Upper lobe of left lung (tissue), 6 donors: ENCODE results near the gene CRISPLD2. TPM values are rescaled to one million over a fixed set of nuclear protein-coding genes. Genes with fewer than 3 reads are reported as not detected.
A peak's percentile ranks its signal among the peaks of the same experiment; 100 is the strongest.

Experiments
- ATAC-seq, 2 donors: fragments of 200-7000 bp; cut with Tn5 transposase; one replicate each; pipeline ENCODE4 v1.9.1; 2022; ENCODE audit warnings: mild to moderate bottlenecking in 2 of 2, moderate library complexity in 2 of 2; ENCODE audit not compliant: low FRiP score in 2 of 2
- DNase-seq, 2 donors: peaks; one replicate each; pipeline ENCODE4 v3.0.0-alpha.2; 2019 to 2020
- H3K27ac ChIP-seq, 4 donors: fragments of 200-600 bp; sonication (generic); one replicate each; pipeline ENCODE4 v1.5.1; 2016 to 2019
- H3K27me3 ChIP-seq, 4 donors: fragments of 200-600 bp; sonication (generic); one replicate each; pipeline ENCODE4 v1.5.1; 2017 to 2019
- H3K36me3 ChIP-seq, 4 donors: fragments of 200-600 bp; sonication (generic); one replicate each; pipeline ENCODE4 v1.5.1; 2016 to 2019
- H3K4me1 ChIP-seq, 4 donors: fragments of 200-600 bp; sonication (generic); one replicate each; pipeline ENCODE4 v1.5.1; 2018 to 2019
- H3K4me3 ChIP-seq, 4 donors: fragments of 200-600 bp; sonication (generic); one replicate each; pipeline ENCODE4 v1.5.1; 2017 to 2019; ENCODE audit warnings: mild to moderate bottlenecking in 2 of 4, moderate library complexity in 1 of 4
- H3K9me3 ChIP-seq, 4 donors: fragments of 200-600 bp; sonication (generic); one replicate each; pipeline ENCODE4 v1.5.1; 2018 to 2019
- CTCF ChIP-seq, 6 experiments: fragments of 450-650 bp in 4 of 6; fragments of 200-600 bp in 2 of 6; sonication (generic) in 2 of 6; IDR thresholded peaks; one replicate each; pipeline ENCODE4 v1.5.1; 2016 to 2019; ENCODE audit warnings: antibody characterized with exemption in 6 of 6
- EP300 ChIP-seq, 4 donors: sonication (generic); formaldehyde crosslinking; IDR thresholded peaks; one replicate each; pipeline ENCODE4 v1.5.1; 2017; ENCODE audit warnings: antibody characterized with exemption in 4 of 4, control low read depth in 2 of 4
- POLR2A ChIP-seq, 4 donors: fragments of 450-650 bp; IDR thresholded peaks; one replicate each; pipeline ENCODE4 v1.5.1; 2016 to 2017; ENCODE audit warnings: antibody characterized with exemption in 4 of 4, mild to moderate bottlenecking in 2 of 4
- POLR2AphosphoS5 ChIP-seq, 2 donors: sonication (generic); formaldehyde crosslinking; IDR thresholded peaks; one replicate each; pipeline ENCODE4 v1.5.1; 2017; ENCODE audit warnings: antibody characterized with exemption in 2 of 2
- WGBS, 2 donors: methylation state at CpG; one replicate each; pipeline ENCODE4 v1.1.5; 2017 to 2018; 5-methylcytosine and 5-hydroxymethylcytosine counted together
- total RNA-seq, 6 donors: library from RNA; depleted of rRNA in 4 of 6; stranded (reverse); fragments of >200 nt in 4 of 6; gene quantifications; one replicate each; pipeline versions ENCODE4 v1.1.0 to v1.2.1, GENCODE V29; 2016 to 2021
- donor health status: DM: no; HTN: no; CAD: no; lungs with moderate emphysema.
- donor health status: DM: no; HTN: yes; CAD: no; lungs with severe emphysema.

Gene CRISPLD2
- total RNA-seq, 6 donors from 2014 or later, result 30.2 to 109 (median 80.8) TPM

- no peaks in the 10 kb centered on the region for H3K9me3 ChIP-seq
- no peak overlapping the region for H3K4me3 ChIP-seq
- H3K27ac ChIP-seq, result no peak overlapping the region
- TF ChIP-seq EP300 (IDR thresholded peaks at IDR 0.05), result no peak
- TF ChIP-seq CTCF (IDR thresholded peaks at IDR 0.05), result no peak
- TF ChIP-seq POLR2A (IDR thresholded peaks at IDR 0.05), result no peak
- no peak for TF ChIP-seq POLR2AphosphoS5 (IDR thresholded peaks at IDR 0.05)
- DNase-seq (peak in 1 of 2 donors; percentile 71), ATAC-seq (no peak)
- no peaks in the 10 kb centered on the region for H3K27me3 ChIP-seq
- peaks cover 0 to 2% (median 1%) of the 10 kb centered on the region in 4 donors for H3K4me1 ChIP-seq
- WGBS, 2 donors, result 43 to 65% methylated on average over 3 to 9 of the region's 9 CpGs
- no peaks in the 10 kb centered on the region for H3K36me3 ChIP-seq
These were observed 127.2 kb downstream of the CRISPLD2 start for GRCh38 chr16:84947022-84947421.

- ATAC-seq (peak in 1 of 2 donors; percentile 17), DNase-seq (no peak)
- no peak for TF ChIP-seq CTCF (IDR thresholded peaks at IDR 0.05)
- no peak for TF ChIP-seq EP300 (IDR thresholded peaks at IDR 0.05)
- TF ChIP-seq POLR2A (IDR thresholded peaks at IDR 0.05), result no peak
- TF ChIP-seq POLR2AphosphoS5 (IDR thresholded peaks at IDR 0.05), result no peak
- WGBS, 2 donors, result 66 to 79% methylated on average over 16 to 27 of the region's 27 CpGs
- Histone ChIP-seq H3K27ac (no peak overlapping the region), H3K4me1 (peaks cover 9 to 14% (median 13%) of the 10 kb centered on the region in 4 donors), H3K4me3 (no peak overlapping the region), H3K36me3 (no peaks in the 10 kb centered on the region), H3K9me3 (no peaks in the 10 kb centered on the region), H3K27me3 (no peaks in the 10 kb centered on the region)
These were observed 128.4 kb downstream of the CRISPLD2 start for GRCh38 chr16:84947996-84948850.

GRCh38 chr16:84948851-84949610 is 129.2 kb downstream of the CRISPLD2 start:
- no peaks in the 10 kb centered on the region for H3K9me3 ChIP-seq
- no peaks in the 10 kb centered on the region for H3K36me3 ChIP-seq
- no peak overlapping the region for H3K4me3 ChIP-seq
- WGBS, 2 donors, result 61 to 63% methylated on average over 10 of the region's 10 CpGs
- TF ChIP-seq EP300 (IDR thresholded peaks at IDR 0.05), result no peak
- no peak for TF ChIP-seq CTCF (IDR thresholded peaks at IDR 0.05)
- TF ChIP-seq POLR2A (IDR thresholded peaks at IDR 0.05), result no peak
- TF ChIP-seq POLR2AphosphoS5 (IDR thresholded peaks at IDR 0.05), result no peak
- no peaks in the 10 kb centered on the region for H3K27me3 ChIP-seq
- no peak for ATAC-seq
- DNase-seq, result no peak
- no peak overlapping the region for H3K27ac ChIP-seq
- H3K4me1 ChIP-seq, result peaks cover 10 to 16% (median 14%) of the 10 kb centered on the region in 4 donors

GRCh38 chr16:84949772-84950436 is 130.1 kb downstream of the CRISPLD2 start:
- DNase-seq (peak in 1 of 2 donors; percentile 56), ATAC-seq (no peak)
- H3K4me3 ChIP-seq, result no peak overlapping the region
- no peak for TF ChIP-seq EP300 (IDR thresholded peaks at IDR 0.05)
- TF ChIP-seq POLR2AphosphoS5 (IDR thresholded peaks at IDR 0.05), result no peak
- no peak for TF ChIP-seq POLR2A (IDR thresholded peaks at IDR 0.05)
- TF ChIP-seq CTCF (IDR thresholded peaks at IDR 0.05), result no peak
- no peaks in the 10 kb centered on the region for H3K27me3 ChIP-seq
- 57 to 61% methylated on average over 9 to 10 of the region's 10 CpGs for WGBS, 2 donors
- no peaks in the 10 kb centered on the region for H3K9me3 ChIP-seq
- H3K36me3 ChIP-seq, result no peaks in the 10 kb centered on the region
- H3K4me1 ChIP-seq, result peaks cover 10 to 16% (median 14%) of the 10 kb centered on the region in 4 donors
- no peak overlapping the region for H3K27ac ChIP-seq
